HepG2 (cell line): Measurements from ENCODE around the gene BRCA1. TPM values are rescaled to one million over a fixed set of nuclear protein-coding genes. Genes with fewer than 3 reads are reported as not detected.

Source experiments
- GLMP ChIP-seq: sonication (generic); formaldehyde crosslinking; IDR thresholded peaks from 2 replicates; pipeline ENCODE4 v1.9.0; 2021; ENCODE audit warnings: missing genetic modification reagents, mild to moderate bottlenecking, borderline replicate concordance
- HMGXB3 ChIP-seq: sonication (generic); formaldehyde crosslinking; IDR thresholded peaks from 2 replicates; pipeline ENCODE4 v1.4.0; 2020; ENCODE audit warnings: missing genetic modification reagents, borderline replicate concordance
- IKZF4 ChIP-seq: sonication (generic); formaldehyde crosslinking; IDR thresholded peaks from 2 replicates; pipeline ENCODE4 v1.5.1; 2020; ENCODE audit warnings: borderline replicate concordance, mild to moderate bottlenecking, low read depth, missing genetic modification reagents; ENCODE audit errors: not compliant biosample characterization
- MAZ ChIP-seq, 2 experiments: sonication (generic) in 1 of 2; formaldehyde crosslinking in 1 of 2; IDR thresholded peaks; 2 replicates each; pipeline versions ENCODE4 v1.5.0 to v1.6.1; 2012 to 2020; ENCODE audit warnings: low read depth in 2 of 2, mild to moderate bottlenecking in 2 of 2, borderline replicate concordance in 1 of 2, improper control_type of control experiment in 1 of 2, low read length in 1 of 2, missing genetic modification reagents in 1 of 2, moderate library complexity in 1 of 2
- MBNL3 ChIP-seq: fragments of 250-450 bp; sonication (Bioruptor Pico); conservative IDR thresholded peaks from 2 replicates; pipeline ENCODE4 v1.8.0; 2022; ENCODE audit warnings: mild to moderate bottlenecking, inconsistent platforms
- NCOA2 ChIP-seq: sonication (generic); formaldehyde crosslinking; IDR thresholded peaks from 2 replicates; pipeline ENCODE4 v1.8.0; 2022; ENCODE audit warnings: inconsistent platforms
- NFAT5 ChIP-seq: sonication (generic); formaldehyde crosslinking; IDR thresholded peaks from 2 replicates; pipeline ENCODE4 v1.4.0; 2020; ENCODE audit warnings: missing genetic modification reagents
- NFIC ChIP-seq: IDR thresholded peaks from 2 replicates; pipeline ENCODE4 v1.6.1; 2012; ENCODE audit warnings: mild to moderate bottlenecking, low read length, inconsistent platforms
- PRPF4 ChIP-seq: fragments of 200-400 bp; formaldehyde crosslinking; IDR thresholded peaks from 2 replicates; pipeline ENCODE4 v1.6.1; 2016; ENCODE audit warnings: low read length, low read depth; ENCODE audit not compliant: poor library complexity, severe bottlenecking
- ZFX ChIP-seq: sonication (generic); formaldehyde crosslinking; IDR thresholded peaks from 2 replicates; pipeline ENCODE4 v1.4.0; 2020; ENCODE audit warnings: mild to moderate bottlenecking, low read depth, missing genetic modification reagents, moderate library complexity
- ZFY ChIP-seq: sonication (generic); formaldehyde crosslinking; IDR thresholded peaks from 2 replicates; pipeline ENCODE4 v1.4.0; 2020; ENCODE audit warnings: missing genetic modification reagents
- ZNF143 ChIP-seq: sonication (generic); formaldehyde crosslinking; IDR thresholded peaks from 2 replicates; pipeline ENCODE4 v1.4.0; 2020; ENCODE audit warnings: missing genetic modification reagents
- ZNF275 ChIP-seq: sonication (generic); formaldehyde crosslinking; IDR thresholded peaks from 2 replicates; pipeline ENCODE4 v1.8.0; 2022; ENCODE audit warnings: missing genetic modification reagents, mild to moderate bottlenecking, inconsistent platforms, borderline replicate concordance
- ZNF441 ChIP-seq: sonication (generic); formaldehyde crosslinking; IDR thresholded peaks from 2 replicates; pipeline ENCODE4 v1.7.0; 2021; ENCODE audit warnings: missing genetic modification reagents, borderline replicate concordance
- ZNF614 ChIP-seq: IDR thresholded peaks from 2 replicates; pipeline ENCODE4 v1.6.1; 2018; ENCODE audit warnings: missing biosample characterization, missing genetic modification reagents, inconsistent platforms, borderline replicate concordance
- polyA plus RNA-seq, 8 experiments: library from polyadenylated mRNA; depleted of rRNA in 3 of 8; stranded (reverse) in 7 of 8; unstranded in 1 of 8; fragments of >200 nt; fragmentation: Illumina TruSeq in 4 of 8; extraction: Trizol in 4 of 8; gene quantifications; 2 replicates each; pipeline versions ENCODE4 v1.2.1 to v1.2.3, GENCODE V29; 2011 to 2016; ENCODE audit warnings: low read depth in 4 of 8, missing spikeins in 1 of 8, mixed read lengths in 1 of 8; ENCODE audit not compliant: insufficient read depth in 1 of 8
- total RNA-seq, 5 experiments: library from RNA; depleted of rRNA; stranded (reverse); fragments of >200 nt; fragmentation: Illumina TruSeq; extraction: Trizol; gene quantifications; 2 replicates each; pipeline ENCODE4 v1.2.3, GENCODE V29; 2016; ENCODE audit warnings: low read depth in 1 of 5

Gene BRCA1
- total and polyA plus RNA-seq, 2 of the 13 experiments (the other 11 are each of a cell fraction or from before 2014, with no cell fraction given), result 13.3 to 37.5 TPM

GRCh38 chr17:43125133-43125966 lies at the start of gene BRCA1 (continued):
- TF ChIP-seq MAZ (IDR thresholded peaks at IDR 0.05; ENCODE audit: borderline replicate concordance, low read depth, low read length), result peak; percentile 80; the same call in 1 of the 2 replicates
- TF ChIP-seq MAZ (CRISPR knock-in tag; IDR thresholded peaks at IDR 0.05; ENCODE audit: low read depth), result peak; percentile 66
- no peak; the same call in 1 of the 2 replicates for TF ChIP-seq ZNF143 (CRISPR knock-in tag)
- no peak for TF ChIP-seq NFAT5 (CRISPR knock-in tag)
- peak; percentile 99 for TF ChIP-seq HMGXB3 (CRISPR knock-in tag)
- TF ChIP-seq ZNF275, result 0 out of 2 replicates have a peak, but pooled peaks have one; percentile 90
- TF ChIP-seq NCOA2 (CRISPR knock-in tag), result peak; percentile 65
- peak; percentile 72; the same call in 1 of the 2 replicates for TF ChIP-seq ZNF614 (CRISPR knock-in tag)
- no peak for TF ChIP-seq MBNL3
- peak; percentile 81 for TF ChIP-seq ZFY
- no peak for TF ChIP-seq IKZF4 (CRISPR knock-in tag)
- no peak for TF ChIP-seq PRPF4
- no peak for TF ChIP-seq GLMP
- no peak for TF ChIP-seq ZNF441 (CRISPR knock-in tag)
- TF ChIP-seq NFIC, result peak; percentile 62; the same call in 1 of the 2 replicates
- TF ChIP-seq ZFX, result peak; percentile 84
